ENCODE measurements around the gene DIAPH3.

Gene DIAPH3

DNA sequence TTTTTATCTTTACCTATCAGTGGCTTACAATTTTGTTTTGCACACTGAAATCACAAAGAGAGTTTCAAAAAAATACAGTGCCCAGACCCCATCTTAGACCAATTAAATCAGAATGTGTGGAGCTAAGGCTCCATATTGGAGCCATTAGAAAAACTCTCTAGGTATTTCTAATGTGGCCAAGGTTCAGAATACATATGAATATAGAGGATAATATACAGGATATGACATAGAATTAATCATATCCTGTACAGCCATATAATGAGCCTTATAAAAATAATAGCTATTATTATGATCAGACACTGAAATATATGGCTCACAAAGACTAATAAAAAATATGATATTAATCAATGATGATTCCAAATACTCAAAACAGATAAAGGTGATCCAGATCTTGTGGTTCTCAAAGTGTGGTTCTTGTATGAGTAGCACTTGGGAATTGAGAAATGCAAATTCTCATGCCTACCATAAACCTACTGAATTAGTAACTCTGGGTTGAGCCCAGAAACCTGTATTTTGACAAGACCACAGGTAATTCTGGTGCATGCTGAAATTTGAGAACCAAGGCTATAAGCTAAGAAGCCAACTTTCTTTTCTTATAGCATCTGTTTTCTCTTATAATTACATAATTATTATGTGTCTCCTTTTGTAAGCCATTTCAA is 408.0 kb downstream of the DIAPH3 start:
- no peak for DNase-seq

DNA sequence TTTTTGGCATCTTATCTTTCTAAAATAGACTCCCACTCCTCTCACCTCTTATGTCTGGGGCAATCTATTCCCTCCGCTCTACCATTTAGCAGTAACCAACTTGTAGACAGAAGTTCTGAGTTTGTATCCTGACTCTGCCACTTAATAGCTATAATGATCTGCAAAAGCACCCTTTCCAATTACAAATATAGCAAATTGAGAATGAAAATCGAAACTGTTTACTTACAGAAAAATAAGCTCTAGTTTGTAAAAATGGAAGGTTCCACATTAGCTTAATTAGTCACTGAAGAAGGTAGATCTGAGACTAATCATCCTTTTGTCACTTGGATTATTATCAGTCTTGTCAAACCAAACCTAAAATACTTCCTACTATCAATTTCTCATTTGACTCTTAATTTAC is 409.3 kb downstream of the DIAPH3 start:
- no peak for DNase-seq

DNA sequence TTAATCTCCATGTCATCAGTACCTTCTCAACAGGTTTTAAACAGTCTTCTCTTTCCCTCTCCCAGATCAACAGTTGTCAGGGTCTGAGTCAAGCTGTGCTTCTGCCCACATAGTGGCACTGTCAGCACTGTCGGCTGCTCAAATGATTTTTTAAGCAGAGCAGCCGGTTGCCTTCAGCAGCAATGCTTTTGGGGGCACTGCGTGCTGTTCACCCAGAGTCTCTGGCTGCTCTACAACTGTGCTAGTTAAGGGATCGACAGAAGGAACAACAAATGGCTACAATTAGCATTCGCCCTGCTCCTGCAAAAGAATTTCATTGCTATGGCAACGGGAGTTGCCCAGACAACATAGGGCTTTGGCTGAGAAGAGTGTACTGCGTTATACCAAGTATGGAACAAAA is 412.9 kb downstream of the DIAPH3 start:
- no peak for DNase-seq

DNA sequence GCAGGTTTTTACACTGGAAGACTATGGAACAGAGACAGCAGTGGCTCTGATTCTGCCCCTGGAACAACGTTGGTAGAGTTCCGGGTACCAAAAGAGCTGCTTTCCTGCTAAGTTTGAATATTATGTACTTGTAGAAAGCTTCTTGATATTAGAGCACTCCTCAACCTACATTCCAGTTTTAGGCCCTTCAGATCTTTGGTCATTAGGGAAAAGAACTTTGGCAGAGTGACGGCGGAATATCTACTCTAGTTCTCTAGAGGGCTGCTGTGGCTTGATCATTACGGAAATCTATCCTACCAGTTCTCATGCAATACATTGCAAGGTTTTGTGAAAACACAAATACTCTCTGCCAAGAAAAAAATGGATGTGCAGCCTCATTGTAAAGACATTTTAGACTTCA is 415.7 kb downstream of the DIAPH3 start:
- DNase-seq, result no peak

DNA sequence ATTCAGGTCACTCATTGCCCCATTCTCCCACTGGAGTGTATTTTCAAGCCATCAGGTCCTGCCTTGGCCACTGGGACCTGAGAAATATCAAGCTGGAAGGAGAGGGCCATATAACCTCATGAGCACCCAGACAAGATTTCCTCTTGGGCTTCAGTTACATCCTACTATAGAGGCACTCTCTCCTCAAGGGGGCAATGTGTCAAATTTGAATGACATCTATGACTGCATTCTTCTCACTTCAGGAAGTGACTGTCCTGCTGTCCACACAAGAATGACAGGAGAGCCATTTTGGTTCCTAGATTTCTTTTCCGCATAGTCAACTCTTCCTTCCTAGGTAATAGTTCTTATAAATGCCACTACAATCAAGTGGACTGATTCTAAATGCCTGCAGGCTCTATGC is 416.2 kb downstream of the DIAPH3 start:
- DNase-seq, result no peak

DNA sequence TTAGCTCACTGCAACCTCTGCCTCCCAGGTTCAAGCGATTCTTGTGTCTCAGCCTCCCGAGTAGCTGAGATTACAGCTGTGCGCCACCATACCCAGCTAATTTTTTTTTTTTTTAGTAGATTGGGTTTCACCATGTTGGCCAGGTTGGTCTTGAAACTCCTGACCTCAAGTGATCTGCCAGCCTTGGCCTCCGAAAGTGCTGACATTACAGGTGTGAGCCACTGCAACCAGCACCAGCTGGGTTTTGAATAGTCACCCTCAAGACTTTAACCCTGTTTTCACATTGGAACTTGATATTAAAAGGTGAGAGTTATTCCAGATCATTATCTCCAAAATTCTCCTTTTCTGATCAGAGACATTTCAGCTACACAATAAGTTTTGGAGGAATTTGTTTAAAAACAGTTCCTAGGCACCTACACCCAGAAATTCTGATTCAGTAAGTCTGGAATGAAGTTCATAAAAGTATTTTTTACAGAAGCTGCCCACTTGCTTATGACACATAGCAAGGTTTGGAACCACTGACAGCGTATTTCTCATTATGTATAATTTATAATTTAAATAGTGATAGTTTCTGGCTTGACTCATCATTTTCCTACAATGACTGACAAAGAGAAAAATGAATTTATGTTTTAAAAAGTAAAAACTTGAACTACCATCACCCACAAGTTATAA is 417.3 kb downstream of the DIAPH3 start:
- DNase-seq, result no peak

DNA sequence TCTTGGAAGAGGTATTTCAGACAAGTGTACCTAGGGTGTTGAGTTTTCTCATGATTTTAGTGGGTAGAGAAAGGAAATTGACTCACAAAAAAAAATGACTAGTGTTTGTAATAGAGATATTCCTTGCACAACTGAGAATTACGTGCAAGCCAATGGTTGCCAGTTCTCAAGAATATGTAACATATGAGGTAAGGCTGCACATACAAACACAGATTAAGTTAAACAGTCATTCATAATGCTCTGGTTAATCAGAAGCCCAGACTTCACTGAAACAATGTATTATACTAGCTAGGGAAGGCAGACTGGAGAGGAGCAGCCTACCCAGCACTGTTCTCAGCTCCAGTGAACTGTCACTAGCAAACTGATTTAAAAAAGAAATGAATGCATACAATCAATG is 418.3 kb downstream of the DIAPH3 start:
- DNase-seq, result no peak

DNA sequence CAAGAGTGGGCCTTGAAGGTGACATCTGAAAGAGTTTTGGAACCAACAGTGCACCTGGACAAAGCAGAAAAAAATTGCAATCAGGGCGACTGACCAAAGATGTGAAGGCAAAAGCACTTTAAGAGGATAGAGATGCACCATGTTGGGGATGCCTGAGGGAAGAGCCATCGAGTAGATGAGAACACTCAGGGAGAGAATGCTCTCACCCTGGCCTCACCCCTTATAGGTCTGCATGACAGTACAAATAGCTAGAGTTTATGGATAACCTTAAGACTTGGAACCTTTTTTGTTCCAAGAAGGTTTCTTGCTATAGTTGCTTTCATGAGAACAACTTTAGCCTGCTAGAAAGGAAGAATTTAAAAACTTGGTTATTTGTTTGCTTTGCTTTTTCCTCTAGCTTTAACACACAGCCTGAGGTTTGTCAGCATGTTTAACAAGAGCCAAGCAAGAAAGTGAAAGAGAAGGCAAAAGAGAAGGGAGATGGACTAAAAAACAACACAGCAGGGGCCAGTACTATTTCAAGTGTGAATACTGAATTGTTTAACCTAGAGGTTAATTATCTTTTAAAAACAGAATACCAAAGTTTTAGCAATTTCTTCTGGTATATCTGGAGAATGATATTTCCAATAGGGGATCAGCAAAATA is 418.9 kb downstream of the DIAPH3 start:
- DNase-seq, result no peak

DNA sequence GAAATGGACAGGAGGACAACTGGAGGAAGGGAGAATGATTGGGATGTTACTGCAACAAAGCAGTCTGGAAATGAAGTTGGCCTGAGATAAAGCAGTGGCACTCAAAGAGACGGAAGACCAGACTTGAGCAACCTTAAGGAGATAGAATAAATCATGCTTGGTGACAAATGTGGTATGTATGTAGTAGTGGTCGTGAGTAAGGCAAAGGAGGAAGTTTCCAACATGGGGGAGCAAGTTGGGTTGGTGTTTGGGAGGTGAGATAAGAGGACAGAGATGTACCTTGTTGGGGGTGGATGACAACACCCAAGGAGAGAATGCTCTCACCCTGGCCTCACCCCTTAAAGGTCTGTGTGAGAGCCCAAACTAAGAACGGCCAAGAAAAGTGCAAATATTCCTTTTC is 420.5 kb downstream of the DIAPH3 start:
- no peak for DNase-seq

DNA sequence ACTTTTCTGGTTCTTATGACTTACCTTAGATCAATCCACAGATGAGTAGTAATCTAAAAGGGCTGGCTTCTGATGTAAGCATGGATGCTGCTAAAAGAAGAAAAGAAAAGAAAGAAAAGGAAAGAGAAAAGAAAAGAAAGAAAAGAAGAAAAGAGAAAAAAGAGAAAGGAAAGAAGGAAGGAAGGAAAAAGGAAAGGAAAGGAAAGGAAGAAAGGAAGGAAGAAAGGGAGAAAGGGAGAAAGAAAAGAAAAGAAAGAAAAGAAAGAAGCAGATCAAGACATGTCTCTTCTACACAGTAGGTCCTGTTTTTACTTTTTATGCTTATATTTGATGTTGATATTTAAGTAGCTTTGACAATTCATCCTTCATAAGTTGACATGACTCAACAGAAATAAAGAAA is 421.3 kb downstream of the DIAPH3 start:
- no peak for DNase-seq

DNA sequence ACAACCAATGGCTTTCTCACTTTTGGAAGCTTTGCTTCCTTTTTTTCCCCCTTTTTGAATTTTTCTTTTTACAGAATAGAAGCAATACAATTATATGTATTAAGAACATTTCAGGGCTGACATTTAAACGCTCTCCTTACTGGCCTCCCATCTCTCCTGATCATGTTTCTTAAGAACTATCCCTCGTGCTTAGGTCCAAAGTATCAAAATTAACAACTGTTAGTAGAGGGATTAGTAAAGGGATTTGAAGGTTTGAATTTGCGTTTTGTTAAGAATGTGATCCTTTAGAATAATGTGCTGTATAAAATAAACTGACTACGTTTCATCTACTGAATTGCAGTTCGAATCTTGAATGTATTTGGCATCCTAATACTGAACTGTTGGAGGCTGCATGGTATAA is 424.8 kb downstream of the DIAPH3 start:
- no peak for DNase-seq

DNA sequence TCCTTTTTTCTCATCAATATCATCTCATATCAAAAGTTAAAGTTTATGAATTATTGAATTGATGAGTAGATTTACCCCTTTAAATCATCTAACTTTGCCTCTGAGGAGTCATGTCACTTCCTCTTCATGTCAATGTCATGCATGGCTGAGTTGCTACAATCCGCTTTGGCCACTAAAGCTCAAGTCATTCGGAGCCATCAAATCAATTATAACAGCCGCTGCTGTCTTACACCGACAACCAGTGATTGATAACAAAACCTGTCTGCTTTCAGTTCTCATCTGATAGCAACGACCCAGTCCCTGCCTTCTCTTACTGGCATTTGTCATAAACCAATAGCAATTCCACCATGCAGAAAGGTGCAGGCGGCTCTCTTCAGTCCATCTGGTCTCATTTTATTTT is 429.3 kb downstream of the DIAPH3 start:
- DNase-seq, result no peak

DNA sequence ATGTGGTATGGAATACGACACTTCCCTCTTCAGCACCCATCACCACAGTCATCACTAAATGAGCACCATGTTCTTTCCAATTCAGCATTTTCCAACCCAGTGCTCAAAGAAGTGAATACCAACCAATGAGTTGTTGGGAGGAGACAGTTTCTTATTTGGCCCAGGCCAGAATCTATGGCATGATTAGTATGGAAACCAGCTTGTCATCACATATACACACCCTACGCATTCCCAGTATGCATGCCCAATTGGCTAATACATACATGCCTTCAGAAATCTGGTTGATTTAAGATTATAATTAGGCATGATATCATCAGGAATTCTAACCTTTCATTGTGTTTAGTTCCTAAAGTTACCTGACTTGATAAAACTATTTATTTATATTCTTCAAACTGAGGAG is 430.0 kb downstream of the DIAPH3 start:
- DNase-seq, result no peak

DNA sequence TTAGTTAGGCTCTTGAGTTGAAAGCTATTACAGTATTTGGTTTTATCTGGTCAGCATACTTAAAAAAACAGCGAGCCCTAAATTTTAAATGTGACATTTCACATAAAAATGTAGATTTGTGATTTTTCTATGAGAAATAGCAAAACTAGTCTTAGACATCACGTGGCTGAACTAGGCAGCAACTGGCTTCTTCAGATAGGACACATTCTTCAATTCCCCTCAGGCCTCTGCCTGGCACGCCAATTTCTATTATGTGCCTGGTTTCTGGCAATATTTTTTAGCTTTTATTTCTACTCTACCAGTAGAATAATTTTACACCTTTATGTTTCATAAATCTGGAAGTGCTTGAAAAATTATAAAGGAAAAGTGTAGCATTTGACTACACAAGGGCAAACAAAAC is 433.7 kb downstream of the DIAPH3 start:
- DNase-seq, result no peak

DNA sequence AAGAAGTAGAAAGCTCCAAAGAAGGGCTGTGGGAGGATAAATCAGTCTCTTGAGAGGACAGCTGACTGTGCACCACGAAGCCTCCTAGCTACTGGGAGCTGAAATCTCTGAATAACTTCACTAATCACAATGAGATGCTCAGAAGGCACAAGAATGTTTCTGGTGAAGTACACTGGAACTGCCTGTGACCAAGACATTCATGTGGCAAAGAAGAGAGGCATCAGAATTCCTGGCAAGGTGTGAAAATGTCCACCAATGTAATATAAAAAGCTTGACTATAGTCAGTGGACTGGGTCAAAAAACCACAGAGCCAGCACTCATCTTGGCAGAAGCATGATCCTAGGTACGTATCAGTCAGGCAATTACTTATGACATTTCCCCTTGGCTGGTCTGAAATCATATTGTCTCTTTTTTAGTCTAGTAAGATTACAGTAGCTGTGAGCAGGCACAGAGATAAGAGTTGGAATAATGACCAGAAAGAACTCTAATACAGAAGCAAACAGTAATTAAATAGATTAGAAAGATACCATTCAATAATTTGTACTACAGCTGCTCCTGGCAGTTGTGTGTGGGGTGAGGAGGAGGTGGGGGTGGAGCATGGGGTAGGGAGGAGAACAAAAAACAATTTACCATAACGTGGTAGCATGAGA is 434.7 kb downstream of the DIAPH3 start:
- DNase-seq, result no peak

DNA sequence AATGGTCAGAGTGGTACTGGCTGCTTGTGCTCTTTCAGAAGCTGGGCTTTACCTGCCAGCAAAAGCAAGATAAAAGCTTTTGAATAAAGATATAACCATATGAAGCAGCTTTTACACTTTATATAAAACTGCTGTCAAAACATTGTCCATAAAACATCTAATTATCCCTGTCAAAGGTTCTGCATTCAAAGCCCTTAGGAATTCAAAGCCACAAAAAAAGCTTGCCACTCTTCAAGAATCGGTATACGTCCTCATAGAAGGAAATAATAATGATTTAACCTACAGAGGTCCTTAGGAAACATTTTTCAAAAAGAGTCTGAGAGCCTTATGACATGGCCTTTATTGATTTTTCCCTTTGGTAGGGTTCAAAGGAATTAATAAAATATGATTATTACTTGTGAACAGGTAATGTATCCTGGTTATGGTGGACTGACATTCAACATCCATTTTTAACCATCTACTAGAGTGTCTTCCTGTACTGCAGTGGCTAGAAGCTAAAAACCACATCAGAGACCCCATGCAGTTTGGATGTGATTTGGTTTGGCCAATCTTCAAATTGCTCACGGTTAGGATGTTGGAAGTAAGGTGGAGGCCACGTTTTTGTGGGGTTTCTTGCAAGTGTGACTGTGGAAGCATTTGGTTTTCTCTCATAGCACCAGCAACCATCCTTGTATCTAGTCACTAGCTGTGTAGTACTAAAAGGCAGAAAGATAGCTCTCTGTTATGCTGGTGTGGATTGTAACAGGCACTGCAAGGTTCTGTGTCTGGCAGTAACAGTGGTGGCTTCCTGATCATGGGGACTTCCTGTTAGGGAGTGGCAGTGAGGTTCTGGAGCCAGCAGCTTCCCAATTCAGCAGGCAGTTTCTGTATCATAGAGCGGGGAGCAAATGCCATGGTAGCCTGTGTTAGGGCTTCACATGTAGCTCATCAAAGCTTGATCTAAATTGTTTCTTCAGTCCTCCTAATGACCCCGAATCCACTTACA is 441.5 kb downstream of the DIAPH3 start:
- DNase-seq, result no peak

DNA sequence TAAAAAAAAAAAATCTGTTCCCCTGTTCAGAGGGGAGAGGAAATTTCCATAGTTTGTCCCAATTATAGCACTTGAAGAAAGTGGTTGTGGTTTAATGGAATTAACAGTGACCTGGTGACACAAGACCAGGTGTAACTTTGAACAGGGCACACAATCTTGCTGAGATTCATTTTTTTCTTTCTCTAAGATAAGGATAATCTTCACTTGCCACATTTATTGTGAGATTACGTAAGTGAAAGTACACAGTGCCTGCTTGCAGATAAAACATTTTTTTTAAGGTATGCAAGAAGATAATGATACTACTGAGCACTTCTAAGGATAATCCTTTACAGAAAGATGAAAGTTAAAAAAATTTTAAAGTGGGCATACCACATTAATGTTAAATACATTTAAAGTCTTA is 448.1 kb downstream of the DIAPH3 start:
- DNase-seq, result no peak

DNA sequence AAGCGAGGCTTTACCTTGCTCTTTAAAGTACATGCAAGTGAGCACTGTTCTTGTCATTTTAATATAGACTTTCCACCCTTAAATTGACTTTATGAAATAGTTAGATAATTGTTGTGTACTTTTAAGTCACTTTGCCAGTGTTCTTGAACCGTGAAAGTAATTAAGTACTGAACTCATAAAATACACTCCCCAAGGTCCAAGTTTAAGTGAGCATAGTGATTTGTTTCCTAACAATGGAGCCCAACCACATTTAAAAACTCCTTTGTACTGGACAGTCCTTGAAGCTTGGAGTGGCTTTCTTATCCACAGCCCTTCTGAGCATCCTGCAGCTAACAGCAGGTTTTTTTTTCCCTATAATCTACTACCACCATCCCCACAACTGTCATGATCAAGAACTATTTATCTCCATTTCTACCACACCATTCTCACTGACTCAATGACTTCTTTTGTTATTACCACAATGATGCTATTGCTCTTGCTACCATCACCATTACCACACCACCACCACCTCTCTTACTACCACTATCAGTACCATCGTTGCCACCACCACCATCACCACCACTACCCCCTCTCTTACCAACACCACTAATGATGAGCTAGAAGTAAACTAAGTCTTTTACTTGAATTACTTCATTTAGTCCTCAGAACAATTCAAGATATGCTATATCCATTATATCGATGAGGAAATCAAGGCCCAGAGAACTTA is 452.6 kb downstream of the DIAPH3 start:
- DNase-seq, result no peak

DNA sequence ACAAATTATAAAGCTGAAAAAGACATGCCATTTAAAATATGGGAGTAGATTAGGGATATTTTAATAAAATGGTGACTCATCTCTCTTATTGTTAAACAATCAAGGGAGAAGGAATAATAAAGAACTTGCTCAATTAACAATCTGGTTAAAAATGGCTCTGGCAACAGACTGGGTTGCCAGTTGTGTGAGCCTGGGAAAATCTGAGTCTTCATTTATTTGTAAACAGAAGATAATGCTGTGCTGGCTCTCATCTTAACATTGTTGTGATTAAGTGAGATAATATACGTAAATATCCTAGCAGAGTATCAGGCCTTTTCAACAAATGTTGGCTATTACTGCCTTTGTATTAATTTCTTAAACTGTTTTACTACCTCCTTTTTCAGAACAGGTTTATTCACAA is 453.3 kb downstream of the DIAPH3 start:
- no peak for DNase-seq

DNA sequence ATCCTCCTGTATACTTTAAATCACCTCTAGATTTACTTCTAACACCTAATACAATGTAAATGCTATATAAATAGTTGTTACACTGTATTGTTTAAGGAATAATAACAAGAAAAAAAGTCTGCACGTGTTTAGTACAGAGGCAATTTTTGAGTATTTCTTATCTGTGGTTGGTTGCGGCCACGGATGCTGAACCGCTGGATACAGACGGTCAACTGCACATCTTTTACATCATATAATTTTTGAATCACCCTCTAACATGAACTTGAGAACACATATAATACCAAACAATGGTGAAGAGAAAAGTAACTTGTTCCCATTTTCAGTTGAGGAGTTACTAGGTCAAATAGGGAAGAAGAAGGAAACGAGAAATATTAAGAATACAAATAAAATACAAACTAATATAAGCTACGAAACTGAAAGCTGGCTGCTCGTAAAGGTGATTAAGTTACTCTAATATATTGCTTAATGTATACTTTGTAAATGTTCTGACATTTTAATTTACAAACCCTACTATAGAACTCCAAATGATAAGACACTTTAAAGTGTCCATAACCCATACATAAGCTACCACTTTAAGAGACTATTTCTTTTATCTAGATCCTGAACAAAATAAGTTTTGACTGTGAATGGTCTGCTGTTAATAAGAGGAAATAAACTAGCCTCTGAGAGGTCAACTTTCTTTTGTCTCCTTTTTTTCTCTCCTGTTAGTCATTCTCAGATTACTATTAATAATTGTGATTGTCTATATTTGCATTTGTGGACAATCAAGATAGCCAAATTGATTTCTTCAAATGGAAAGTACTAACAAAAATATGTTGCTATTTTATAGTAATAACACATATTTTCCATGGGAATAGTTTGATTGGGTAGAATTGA is 457.4 kb downstream of the DIAPH3 start:
- DNase-seq, result no peak

DNA sequence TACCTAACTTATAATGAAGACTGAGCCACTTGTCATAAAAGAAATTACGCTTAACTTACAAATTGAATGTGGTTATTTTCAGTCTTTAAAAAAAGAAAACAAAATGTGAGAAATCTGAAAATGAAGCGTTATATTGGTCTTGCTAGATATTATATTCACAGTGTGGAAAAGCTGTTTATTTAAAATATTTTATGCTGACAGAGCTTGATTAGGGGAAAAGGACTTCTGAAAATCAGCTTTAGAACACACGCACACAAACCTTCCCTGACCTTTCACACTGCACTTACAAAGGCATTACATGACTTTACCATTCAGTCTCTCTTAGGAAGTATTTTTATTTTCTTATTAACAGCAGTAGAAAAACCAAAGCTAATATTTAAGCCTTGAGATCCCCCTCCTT is 461.5 kb downstream of the DIAPH3 start:
- DNase-seq, result no peak
